WTC11 (cell line): ENCODE results near the gene RHOT2. TPM values are rescaled to one million over a fixed set of nuclear protein-coding genes. Genes with fewer than 3 reads are reported as not detected.

Experiments used
- ATAC-seq: fragments of 200-7000 bp; cut with Tn5 transposase; 2 replicates; pipeline ENCODE4 v1.10.0; 2021; ENCODE audit warnings: mild to moderate bottlenecking, moderate library complexity
- CTCF ChIA-PET: fragments of 300-600 bp; sonication (Branson Sonifier 250); formaldehyde crosslinking; loops from one replicate; lab custom pipeline; 2021; ENCODE audit warnings: antibody characterized with exemption; lab: Charles Lee
- POLR2A ChIA-PET: fragments of 350-600 bp; sonication (Branson Sonifier 250); formaldehyde crosslinking; loops from one replicate; lab custom pipeline; 2021; ENCODE audit warnings: antibody characterized with exemption; lab: Charles Lee
- DNase-seq: peaks from one replicate; pipeline ENCODE4 v3.0.0; 2021; ENCODE audit warnings: low spot score
- H3K27ac Mint-ChIP-seq: 2 replicates; pipeline ENCODE4 v1.8.0; 2021; ENCODE audit warnings: mixed read lengths
- H3K27me3 Mint-ChIP-seq: 2 replicates; pipeline ENCODE4 v1.8.0; 2021; ENCODE audit warnings: low read depth, mild to moderate bottlenecking, moderate library complexity, mixed read lengths
- H3K36me3 Mint-ChIP-seq: 2 replicates; pipeline ENCODE4 v1.8.0; 2021; ENCODE audit warnings: mixed read lengths
- H3K4me1 Mint-ChIP-seq: 2 replicates; pipeline ENCODE4 v1.8.0; 2022; ENCODE audit warnings: mixed read lengths
- H3K4me3 Mint-ChIP-seq: 2 replicates; pipeline ENCODE4 v1.8.0; 2021; ENCODE audit warnings: mild to moderate bottlenecking, moderate library complexity, mixed read lengths
- H3K9me3 Mint-ChIP-seq: 2 replicates; pipeline ENCODE4 v1.8.0; 2021; ENCODE audit warnings: mixed read lengths
- JUN ChIP-seq: sonication (generic); formaldehyde crosslinking; IDR thresholded peaks from 2 replicates; pipeline ENCODE4 v1.8.0; 2023; ENCODE audit warnings: mild to moderate bottlenecking, missing genetic modification reagents
- NFE2L1 ChIP-seq: sonication (generic); formaldehyde crosslinking; IDR thresholded peaks from 2 replicates; pipeline ENCODE4 v1.8.1; 2023; ENCODE audit warnings: missing genetic modification reagents
- NFYB ChIP-seq: sonication (generic); formaldehyde crosslinking; conservative IDR thresholded peaks from 2 replicates; pipeline ENCODE4 v1.8.0; 2022; ENCODE audit warnings: low read depth, missing genetic modification reagents
- SOX15 ChIP-seq: fragments of 250-450 bp; sonication (Bioruptor Pico); IDR thresholded peaks from 2 replicates; pipeline ENCODE4 v1.9.0; 2021; ENCODE audit warnings: mild to moderate bottlenecking
- SP1 ChIP-seq: sonication (generic); formaldehyde crosslinking; conservative IDR thresholded peaks from 2 replicates; pipeline ENCODE4 v1.8.1; 2022; ENCODE audit warnings: missing genetic modification reagents
- ZNF317 ChIP-seq: sonication (generic); formaldehyde crosslinking; IDR thresholded peaks from 2 replicates; pipeline ENCODE4 v1.8.1; 2023; ENCODE audit warnings: low read depth, mild to moderate bottlenecking, moderate library complexity, missing genetic modification reagents, borderline replicate concordance
- total RNA-seq: library from RNA; stranded (reverse); gene quantifications from 3 replicates; pipeline ENCODE4 v1.2.3, GENCODE V29; 2021
- TF ChIP-seq, protein P1 (sequence below): sonication (generic); formaldehyde crosslinking; IDR thresholded peaks from 2 replicates; pipeline ENCODE4 v1.8.1; 2023; ENCODE audit warnings: mild to moderate bottlenecking, missing genetic modification reagents
- TF ChIP-seq, protein P2 (sequence below): sonication (generic); formaldehyde crosslinking; IDR thresholded peaks from 2 replicates; pipeline ENCODE4 v1.8.1; 2023; ENCODE audit warnings: mild to moderate bottlenecking, missing genetic modification reagents
- TF ChIP-seq, protein P3 (sequence below): sonication (generic); formaldehyde crosslinking; IDR thresholded peaks from 2 replicates; pipeline ENCODE4 v1.8.1; 2022; ENCODE audit warnings: low read depth, missing genetic modification reagents, borderline replicate concordance
- TF ChIP-seq, protein P4 (sequence below): sonication (generic); formaldehyde crosslinking; IDR thresholded peaks from 2 replicates; pipeline ENCODE4 v1.8.1; 2023; ENCODE audit warnings: mild to moderate bottlenecking, moderate library complexity, missing genetic modification reagents
- TF ChIP-seq, protein P5 (sequence below): fragments of 250-450 bp; sonication (Bioruptor Pico); IDR thresholded peaks from 2 replicates; pipeline ENCODE4 v1.9.0; 2021; ENCODE audit warnings: mild to moderate bottlenecking, borderline replicate concordance
- TF ChIP-seq, protein P6 (sequence below): fragments of 200-600 bp; IDR thresholded peaks from 2 replicates; pipeline ENCODE4 v1.8.0; 2022; ENCODE audit warnings: antibody characterized with exemption
- TF ChIP-seq, protein P7 (sequence below): sonication (generic); formaldehyde crosslinking; IDR thresholded peaks from 2 replicates; pipeline ENCODE4 v1.8.0; 2022; ENCODE audit warnings: mild to moderate bottlenecking, missing genetic modification reagents

RHOT2 gene
- total RNA-seq, 1 experiment from 2014 or later = 285 TPM

DNA sequence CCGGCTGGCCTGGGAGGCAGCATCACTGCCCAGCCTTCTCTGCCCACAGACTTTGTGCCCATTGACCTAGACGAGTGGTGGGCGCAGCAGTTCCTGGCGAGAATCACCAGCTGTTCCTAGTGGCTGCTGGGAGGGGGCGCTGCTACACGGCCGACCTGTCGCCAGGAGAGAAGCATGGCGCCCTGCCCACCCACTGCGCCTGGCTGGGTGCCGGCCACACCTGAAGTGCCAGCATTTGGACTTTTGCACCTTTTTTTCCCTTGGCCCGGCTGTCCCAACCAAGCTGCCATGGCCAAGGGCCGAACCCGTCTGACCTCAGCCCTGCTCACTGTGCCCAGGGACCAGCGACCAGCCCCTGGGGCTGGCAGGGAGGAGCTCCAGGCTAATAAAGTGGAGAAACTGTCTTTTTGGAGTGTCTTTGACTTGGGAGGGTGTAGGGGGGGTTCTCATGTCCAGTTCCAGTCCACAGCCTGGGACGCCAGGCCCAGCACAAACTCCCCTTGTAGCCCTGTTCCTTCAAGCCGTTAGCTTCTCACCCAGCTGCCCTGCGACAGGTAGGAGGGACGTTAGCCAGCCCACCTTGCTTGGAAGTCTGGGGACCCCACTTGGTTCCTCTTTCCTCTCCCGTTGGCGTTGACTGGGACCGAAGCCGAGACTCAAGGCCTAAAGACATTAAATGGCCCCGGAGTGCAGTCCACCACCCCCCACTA, 19.7 kb upstream of the RHOT2 start:
- ATAC-seq (peak; percentile 39), DNase-seq (peak; percentile 62)
- CTCF ChIA-PET = interaction anchor here (0.6 to 6.4 kb wide), 39 partner anchors 10 to 278 kb away, joined by 3 to 54 read pairs (median 5); partner anchors contain the start of genes ANTKMT, CAPN15, CIAO3 and DECR2
- H3K27me3 Mint-ChIP-seq = no peaks in the 10 kb centered on the region
- no peaks in the 10 kb centered on the region for H3K36me3 Mint-ChIP-seq
- TF ChIP-seq, protein P1, sequence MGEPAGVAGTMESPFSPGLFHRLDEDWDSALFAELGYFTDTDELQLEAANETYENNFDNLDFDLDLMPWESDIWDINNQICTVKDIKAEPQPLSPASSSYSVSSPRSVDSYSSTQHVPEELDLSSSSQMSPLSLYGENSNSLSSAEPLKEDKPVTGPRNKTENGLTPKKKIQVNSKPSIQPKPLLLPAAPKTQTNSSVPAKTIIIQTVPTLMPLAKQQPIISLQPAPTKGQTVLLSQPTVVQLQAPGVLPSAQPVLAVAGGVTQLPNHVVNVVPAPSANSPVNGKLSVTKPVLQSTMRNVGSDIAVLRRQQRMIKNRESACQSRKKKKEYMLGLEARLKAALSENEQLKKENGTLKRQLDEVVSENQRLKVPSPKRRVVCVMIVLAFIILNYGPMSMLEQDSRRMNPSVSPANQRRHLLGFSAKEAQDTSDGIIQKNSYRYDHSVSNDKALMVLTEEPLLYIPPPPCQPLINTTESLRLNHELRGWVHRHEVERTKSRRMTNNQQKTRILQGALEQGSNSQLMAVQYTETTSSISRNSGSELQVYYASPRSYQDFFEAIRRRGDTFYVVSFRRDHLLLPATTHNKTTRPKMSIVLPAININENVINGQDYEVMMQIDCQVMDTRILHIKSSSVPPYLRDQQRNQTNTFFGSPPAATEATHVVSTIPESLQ (CRISPR knock-in tag) = no peak
- TF ChIP-seq, protein P2, sequence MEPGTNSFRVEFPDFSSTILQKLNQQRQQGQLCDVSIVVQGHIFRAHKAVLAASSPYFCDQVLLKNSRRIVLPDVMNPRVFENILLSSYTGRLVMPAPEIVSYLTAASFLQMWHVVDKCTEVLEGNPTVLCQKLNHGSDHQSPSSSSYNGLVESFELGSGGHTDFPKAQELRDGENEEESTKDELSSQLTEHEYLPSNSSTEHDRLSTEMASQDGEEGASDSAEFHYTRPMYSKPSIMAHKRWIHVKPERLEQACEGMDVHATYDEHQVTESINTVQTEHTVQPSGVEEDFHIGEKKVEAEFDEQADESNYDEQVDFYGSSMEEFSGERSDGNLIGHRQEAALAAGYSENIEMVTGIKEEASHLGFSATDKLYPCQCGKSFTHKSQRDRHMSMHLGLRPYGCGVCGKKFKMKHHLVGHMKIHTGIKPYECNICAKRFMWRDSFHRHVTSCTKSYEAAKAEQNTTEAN (CRISPR knock-in tag) = 0 out of 2 replicates have a peak, but pooled peaks have one; percentile 11
- TF ChIP-seq ZNF317 (CRISPR knock-in tag) (no peak), SOX15 (CRISPR knock-in tag) (no peak), SP1 (no peak), NFE2L1 (CRISPR knock-in tag) (no peak), JUN (CRISPR knock-in tag) (no peak), NFYB (CRISPR knock-in tag) (no peak)
- TF ChIP-seq, protein P3, sequence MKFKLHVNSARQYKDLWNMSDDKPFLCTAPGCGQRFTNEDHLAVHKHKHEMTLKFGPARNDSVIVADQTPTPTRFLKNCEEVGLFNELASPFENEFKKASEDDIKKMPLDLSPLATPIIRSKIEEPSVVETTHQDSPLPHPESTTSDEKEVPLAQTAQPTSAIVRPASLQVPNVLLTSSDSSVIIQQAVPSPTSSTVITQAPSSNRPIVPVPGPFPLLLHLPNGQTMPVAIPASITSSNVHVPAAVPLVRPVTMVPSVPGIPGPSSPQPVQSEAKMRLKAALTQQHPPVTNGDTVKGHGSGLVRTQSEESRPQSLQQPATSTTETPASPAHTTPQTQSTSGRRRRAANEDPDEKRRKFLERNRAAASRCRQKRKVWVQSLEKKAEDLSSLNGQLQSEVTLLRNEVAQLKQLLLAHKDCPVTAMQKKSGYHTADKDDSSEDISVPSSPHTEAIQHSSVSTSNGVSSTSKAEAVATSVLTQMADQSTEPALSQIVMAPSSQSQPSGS (CRISPR knock-in tag) = no peak
- TF ChIP-seq, protein P4, sequence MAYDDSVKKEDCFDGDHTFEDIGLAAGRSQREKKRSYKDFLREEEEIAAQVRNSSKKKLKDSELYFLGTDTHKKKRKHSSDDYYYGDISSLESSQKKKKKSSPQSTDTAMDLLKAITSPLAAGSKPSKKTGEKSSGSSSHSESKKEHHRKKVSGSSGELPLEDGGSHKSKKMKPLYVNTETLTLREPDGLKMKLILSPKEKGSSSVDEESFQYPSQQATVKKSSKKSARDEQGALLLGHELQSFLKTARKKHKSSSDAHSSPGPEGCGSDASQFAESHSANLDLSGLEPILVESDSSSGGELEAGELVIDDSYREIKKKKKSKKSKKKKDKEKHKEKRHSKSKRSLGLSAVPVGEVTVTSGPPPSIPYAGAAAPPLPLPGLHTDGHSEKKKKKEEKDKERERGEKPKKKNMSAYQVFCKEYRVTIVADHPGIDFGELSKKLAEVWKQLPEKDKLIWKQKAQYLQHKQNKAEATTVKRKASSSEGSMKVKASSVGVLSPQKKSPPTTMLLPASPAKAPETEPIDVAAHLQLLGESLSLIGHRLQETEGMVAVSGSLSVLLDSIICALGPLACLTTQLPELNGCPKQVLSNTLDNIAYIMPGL = 0 out of 2 replicates have a peak, but pooled peaks have one; percentile 38
- TF ChIP-seq, protein P5, sequence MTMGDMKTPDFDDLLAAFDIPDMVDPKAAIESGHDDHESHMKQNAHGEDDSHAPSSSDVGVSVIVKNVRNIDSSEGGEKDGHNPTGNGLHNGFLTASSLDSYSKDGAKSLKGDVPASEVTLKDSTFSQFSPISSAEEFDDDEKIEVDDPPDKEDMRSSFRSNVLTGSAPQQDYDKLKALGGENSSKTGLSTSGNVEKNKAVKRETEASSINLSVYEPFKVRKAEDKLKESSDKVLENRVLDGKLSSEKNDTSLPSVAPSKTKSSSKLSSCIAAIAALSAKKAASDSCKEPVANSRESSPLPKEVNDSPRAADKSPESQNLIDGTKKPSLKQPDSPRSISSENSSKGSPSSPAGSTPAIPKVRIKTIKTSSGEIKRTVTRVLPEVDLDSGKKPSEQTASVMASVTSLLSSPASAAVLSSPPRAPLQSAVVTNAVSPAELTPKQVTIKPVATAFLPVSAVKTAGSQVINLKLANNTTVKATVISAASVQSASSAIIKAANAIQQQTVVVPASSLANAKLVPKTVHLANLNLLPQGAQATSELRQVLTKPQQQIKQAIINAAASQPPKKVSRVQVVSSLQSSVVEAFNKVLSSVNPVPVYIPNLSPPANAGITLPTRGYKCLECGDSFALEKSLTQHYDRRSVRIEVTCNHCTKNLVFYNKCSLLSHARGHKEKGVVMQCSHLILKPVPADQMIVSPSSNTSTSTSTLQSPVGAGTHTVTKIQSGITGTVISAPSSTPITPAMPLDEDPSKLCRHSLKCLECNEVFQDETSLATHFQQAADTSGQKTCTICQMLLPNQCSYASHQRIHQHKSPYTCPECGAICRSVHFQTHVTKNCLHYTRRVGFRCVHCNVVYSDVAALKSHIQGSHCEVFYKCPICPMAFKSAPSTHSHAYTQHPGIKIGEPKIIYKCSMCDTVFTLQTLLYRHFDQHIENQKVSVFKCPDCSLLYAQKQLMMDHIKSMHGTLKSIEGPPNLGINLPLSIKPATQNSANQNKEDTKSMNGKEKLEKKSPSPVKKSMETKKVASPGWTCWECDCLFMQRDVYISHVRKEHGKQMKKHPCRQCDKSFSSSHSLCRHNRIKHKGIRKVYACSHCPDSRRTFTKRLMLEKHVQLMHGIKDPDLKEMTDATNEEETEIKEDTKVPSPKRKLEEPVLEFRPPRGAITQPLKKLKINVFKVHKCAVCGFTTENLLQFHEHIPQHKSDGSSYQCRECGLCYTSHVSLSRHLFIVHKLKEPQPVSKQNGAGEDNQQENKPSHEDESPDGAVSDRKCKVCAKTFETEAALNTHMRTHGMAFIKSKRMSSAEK (CRISPR knock-in tag) = no peak
- TF ChIP-seq, protein P6, sequence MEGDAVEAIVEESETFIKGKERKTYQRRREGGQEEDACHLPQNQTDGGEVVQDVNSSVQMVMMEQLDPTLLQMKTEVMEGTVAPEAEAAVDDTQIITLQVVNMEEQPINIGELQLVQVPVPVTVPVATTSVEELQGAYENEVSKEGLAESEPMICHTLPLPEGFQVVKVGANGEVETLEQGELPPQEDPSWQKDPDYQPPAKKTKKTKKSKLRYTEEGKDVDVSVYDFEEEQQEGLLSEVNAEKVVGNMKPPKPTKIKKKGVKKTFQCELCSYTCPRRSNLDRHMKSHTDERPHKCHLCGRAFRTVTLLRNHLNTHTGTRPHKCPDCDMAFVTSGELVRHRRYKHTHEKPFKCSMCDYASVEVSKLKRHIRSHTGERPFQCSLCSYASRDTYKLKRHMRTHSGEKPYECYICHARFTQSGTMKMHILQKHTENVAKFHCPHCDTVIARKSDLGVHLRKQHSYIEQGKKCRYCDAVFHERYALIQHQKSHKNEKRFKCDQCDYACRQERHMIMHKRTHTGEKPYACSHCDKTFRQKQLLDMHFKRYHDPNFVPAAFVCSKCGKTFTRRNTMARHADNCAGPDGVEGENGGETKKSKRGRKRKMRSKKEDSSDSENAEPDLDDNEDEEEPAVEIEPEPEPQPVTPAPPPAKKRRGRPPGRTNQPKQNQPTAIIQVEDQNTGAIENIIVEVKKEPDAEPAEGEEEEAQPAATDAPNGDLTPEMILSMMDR = peak; percentile 43; the same call in 1 of the 2 replicates
- TF ChIP-seq, protein P7, sequence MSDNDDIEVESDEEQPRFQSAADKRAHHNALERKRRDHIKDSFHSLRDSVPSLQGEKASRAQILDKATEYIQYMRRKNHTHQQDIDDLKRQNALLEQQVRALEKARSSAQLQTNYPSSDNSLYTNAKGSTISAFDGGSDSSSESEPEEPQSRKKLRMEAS (CRISPR knock-in tag) = no peak
- H3K4me3 Mint-ChIP-seq = peak overlapping the region; percentile 73
- no peak overlapping the region; the same call in 1 of the 2 replicates for H3K27ac Mint-ChIP-seq
- POLR2A ChIA-PET = interaction anchor here (1.0 to 2.3 kb wide), 4 partner anchors 10 to 134 kb away, joined by 3 to 7 read pairs (median 6); partner anchors contain the start of genes METTL26 and RHBDL1
- H3K4me1 Mint-ChIP-seq = peaks cover 10% of the 10 kb centered on the region; the same call in 1 of the 2 replicates
- no peaks in the 10 kb centered on the region for H3K9me3 Mint-ChIP-seq
